A549 (cell line): ENCODE data around the gene TAGAP.

Experiments
- CTCF ChIP-seq: fragments of >200 bp; sonication (Bioruptor Twin); formaldehyde crosslinking; IDR thresholded peaks from 3 replicates; pipeline ENCODE4 v1.5.1; 2016
- RAD21 ChIP-seq, 2 experiments: fragments of >200 bp in 1 of 2; sonication (Bioruptor Twin) in 1 of 2; formaldehyde crosslinking in 1 of 2; IDR thresholded peaks in 1 of 2; conservative IDR thresholded peaks in 1 of 2; 2 replicates in 1 of 2; 3 replicates in 1 of 2; pipeline ENCODE4 v1.6.1; 2012 to 2018; ENCODE audit warnings: inconsistent platforms in 1 of 2
- RCOR1 ChIP-seq: fragments of 150-350 bp; IDR thresholded peaks from 2 replicates; pipeline ENCODE4 v1.6.1; 2014; ENCODE audit warnings: antibody characterized with exemption, low read length, low read depth
- SMC3 ChIP-seq: fragments of >200 bp; sonication (Bioruptor Twin); formaldehyde crosslinking; IDR thresholded peaks from 3 replicates; pipeline ENCODE4 v1.6.1; 2018; ENCODE audit warnings: inconsistent platforms
- ZSCAN20 ChIP-seq: fragments of 250-450 bp; sonication (Bioruptor Pico); IDR thresholded peaks from 2 replicates; pipeline ENCODE4 v1.8.0; 2022; ENCODE audit warnings: mild to moderate bottlenecking, moderate library complexity

- TF ChIP-seq RAD21 (conservative IDR thresholded peaks at IDR 0.05 in 1 of 2, IDR thresholded peaks at IDR 0.05 in 1 of 2) (no peak), CTCF (no peak), RCOR1 (no peak), SMC3 (no peak), ZSCAN20 (no peak)
Measured at GRCh38 chr6:159065759-159066329, 21.1 kb upstream of the TAGAP start.
